DND-41 (cell line): ENCODE measurements around the gene TIMP1.

ENCODE experiments used
- ATAC-seq: fragments of 200-7000 bp; cut with Tn5 transposase; 3 replicates; pipeline ENCODE4 v1.9.1; 2021; ENCODE audit warnings: low read depth; ENCODE audit not compliant: insufficient read depth
- DNase-seq: peaks from one replicate; pipeline ENCODE4 v3.0.0-alpha.2; 2020
- H2AFZ ChIP-seq: 2 replicates; pipeline ENCODE4 v1.6.0; 2012; ENCODE audit warnings: low read depth, low read length
- H3K27ac ChIP-seq: 2 replicates; pipeline ENCODE4 v1.5.1; 2012; ENCODE audit warnings: low read length, inconsistent platforms
- H3K27me3 ChIP-seq: fragments of 200-600 bp; sonication (generic); 2 replicates; pipeline ENCODE4 v1.6.0; 2012; ENCODE audit warnings: low read length, mild to moderate bottlenecking, inconsistent platforms; ENCODE audit not compliant: insufficient read depth, poor library complexity
- H3K36me3 ChIP-seq: 2 replicates; pipeline ENCODE4 v1.5.1; 2012; ENCODE audit warnings: low read length, inconsistent platforms; ENCODE audit not compliant: insufficient read depth
- H3K4me1 ChIP-seq: 2 replicates; pipeline ENCODE4 v1.5.1; 2012; ENCODE audit warnings: mild to moderate bottlenecking, low read length; ENCODE audit not compliant: insufficient read depth
- H3K4me2 ChIP-seq: 2 replicates; pipeline ENCODE4 v1.6.0; 2012; ENCODE audit warnings: mild to moderate bottlenecking, moderate library complexity, low read length, inconsistent platforms; ENCODE audit not compliant: insufficient read depth
- H3K4me3 ChIP-seq, 2 experiments: fragments of 200-600 bp in 1 of 2; shearing (Covaris generic) in 1 of 2; 2 replicates each; pipeline ENCODE4 v1.5.1; 2012 to 2016; ENCODE audit warnings: inconsistent platforms in 2 of 2, low read length in 2 of 2, mild to moderate bottlenecking in 2 of 2, low read depth in 1 of 2, moderate library complexity in 1 of 2
- H3K79me2 ChIP-seq: 2 replicates; pipeline ENCODE4 v1.6.0; 2012; ENCODE audit warnings: low read length, inconsistent platforms; ENCODE audit not compliant: insufficient read depth
- H3K9ac ChIP-seq: 2 replicates; pipeline ENCODE4 v1.6.0; 2012; ENCODE audit warnings: low read depth, mild to moderate bottlenecking, inconsistent platforms, low read length, moderate library complexity
- H3K9me3 ChIP-seq: 2 replicates; pipeline ENCODE4 v1.5.1; 2012; ENCODE audit warnings: low read length, moderate library complexity, mild to moderate bottlenecking, inconsistent platforms; ENCODE audit not compliant: insufficient read depth, severe bottlenecking
- H4K20me1 ChIP-seq: 2 replicates; pipeline ENCODE4 v1.6.0; 2012; ENCODE audit warnings: low read length; ENCODE audit not compliant: insufficient read depth
- CTCF ChIP-seq: IDR thresholded peaks from 2 replicates; pipeline ENCODE4 v1.5.1; 2012; ENCODE audit warnings: borderline replicate concordance, low read length, moderate library complexity, mild to moderate bottlenecking; ENCODE audit not compliant: poor library complexity, severe bottlenecking; ENCODE audit errors: extremely low read depth
- EZH2 ChIP-seq: IDR thresholded peaks from 3 replicates; pipeline ENCODE4 v1.6.1; 2012; ENCODE audit warnings: borderline replicate concordance, low read depth, mild to moderate bottlenecking, moderate library complexity, low read length, inconsistent platforms; ENCODE audit not compliant: severe bottlenecking

The TIMP1 gene

GRCh38 chrX:47578692-47579091, 3.5 kb upstream of the TIMP1 start:
- Histone ChIP-seq H4K20me1 (no peaks in the 10 kb centered on the region), H3K36me3 (no peaks in the 10 kb centered on the region), H3K9me3 (no peaks in the 10 kb centered on the region), H3K9ac (no peak overlapping the region), H3K4me1 (peaks cover 25% of the 10 kb centered on the region), H3K27ac (no peak overlapping the region), H3K4me2 (no peak overlapping the region), H3K27me3 (no peaks in the 10 kb centered on the region), H2AFZ (no peak overlapping the region), H3K79me2 (no peaks in the 10 kb centered on the region), H3K4me3 (no peak overlapping the region)
- ATAC-seq (no peak), DNase-seq (no peak)
- TF ChIP-seq CTCF: no peak
- no peak for TF ChIP-seq EZH2

DNA sequence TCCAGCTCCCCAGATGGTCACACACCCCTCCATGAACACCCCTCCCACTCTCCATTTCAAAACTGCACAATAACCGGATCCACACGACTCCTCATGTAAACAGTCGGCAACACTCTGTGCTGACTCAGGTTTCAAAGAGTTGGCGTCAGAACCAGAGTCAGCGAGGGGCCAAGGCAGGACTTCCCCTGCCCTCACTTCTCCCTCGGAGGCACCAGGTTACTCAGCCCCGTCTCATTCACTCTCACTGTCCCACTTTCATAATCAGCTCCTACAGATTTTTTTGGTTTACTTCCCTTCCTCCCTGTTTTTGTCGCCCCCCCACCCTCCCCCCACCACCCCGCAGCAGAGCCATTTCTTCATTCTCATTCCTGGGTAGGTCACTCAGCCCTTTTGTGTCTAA, 2.7 kb upstream of the TIMP1 start:
- no peaks in the 10 kb centered on the region for H4K20me1 ChIP-seq
- H3K4me2 ChIP-seq: no peak overlapping the region
- TF ChIP-seq EZH2 (no peak), CTCF (no peak)
- no peak for ATAC-seq
- H3K36me3 ChIP-seq: no peaks in the 10 kb centered on the region
- H3K4me3 ChIP-seq: no peak overlapping the region
- H3K4me1 ChIP-seq: peaks cover 26% of the 10 kb centered on the region
- H3K27me3 ChIP-seq: no peaks in the 10 kb centered on the region
- no peak overlapping the region for H3K27ac ChIP-seq
- no peaks in the 10 kb centered on the region for H3K9me3 ChIP-seq
- no peak overlapping the region for H2AFZ ChIP-seq
- DNase-seq: no peak
- no peak overlapping the region for H3K9ac ChIP-seq
- H3K79me2 ChIP-seq: no peaks in the 10 kb centered on the region

DNA sequence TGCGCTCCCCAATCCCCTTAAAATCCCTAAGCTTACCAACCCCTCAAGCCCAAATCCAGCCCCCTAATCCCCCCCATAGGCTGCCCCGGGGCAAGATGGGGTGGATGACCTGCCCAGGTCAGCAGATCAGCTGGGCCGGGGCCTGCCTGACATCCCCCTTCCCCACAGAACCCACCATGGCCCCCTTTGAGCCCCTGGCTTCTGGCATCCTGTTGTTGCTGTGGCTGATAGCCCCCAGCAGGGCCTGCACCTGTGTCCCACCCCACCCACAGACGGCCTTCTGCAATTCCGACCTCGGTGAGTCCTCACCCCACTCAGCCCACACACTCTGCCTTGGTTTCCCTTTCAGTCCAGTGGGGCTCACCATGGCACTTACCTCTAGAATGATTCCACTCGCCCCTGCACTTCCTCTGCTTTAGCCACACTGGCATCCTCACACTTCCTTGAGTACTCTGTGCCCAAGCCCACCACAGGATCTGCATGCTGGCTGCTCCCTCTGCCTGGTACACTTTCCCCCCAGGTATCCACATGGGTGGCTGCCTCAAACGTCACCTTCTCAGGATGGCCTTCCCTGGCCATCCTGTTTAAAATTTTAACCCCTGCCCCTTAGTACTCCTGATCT, 1.1 kb downstream of the TIMP1 start:
- Histone ChIP-seq H3K27me3 (no peaks in the 10 kb centered on the region), H3K4me3 (peak overlapping the region in 1 of 2 experiments; percentile 55; a peak in 1 of 4 replicates), H3K9ac (peak overlapping the region; percentile 70), H3K36me3 (no peaks in the 10 kb centered on the region), H3K27ac (peak overlapping the region; percentile 36; the same call in 1 of the 2 replicates), H3K9me3 (no peaks in the 10 kb centered on the region), H3K4me2 (peak overlapping the region; percentile 72), H3K79me2 (no peaks in the 10 kb centered on the region), H3K4me1 (peaks cover 26% of the 10 kb centered on the region), H2AFZ (no peak overlapping the region), H4K20me1 (no peaks in the 10 kb centered on the region)
- no peak for TF ChIP-seq EZH2
- no peak for TF ChIP-seq CTCF
- DNase-seq: no peak
- ATAC-seq: no peak
